Endothelial cell of umbilical vein (primary cell): Measurements from ENCODE around the gene CAMKMT. TPM values are rescaled to one million over a fixed set of nuclear protein-coding genes. Genes with fewer than 3 reads are reported as not detected.

Source experiments
- BruUV-seq: library from RNA; stranded (reverse); fragments of 400-500 nt; replicated peaks from 2 replicates; lab custom pipeline; 2021; lab: Mats Ljungman, UMichigan
- CTCF ChIA-PET: fragments of 300-600, 350-600 bp; sonication (Branson Sonifier 250); formaldehyde crosslinking; loops from one replicate; lab custom pipeline; 2021; ENCODE audit warnings: antibody characterized with exemption, inconsistent platforms; lab: Charles Lee
- POLR2A ChIA-PET: fragments of 300-600, 350-600 bp; sonication (Branson Sonifier 250); formaldehyde crosslinking; loops from one replicate; lab custom pipeline; 2021; ENCODE audit warnings: antibody characterized with exemption, inconsistent platforms; lab: Charles Lee
- DNase-seq: peaks from one replicate; pipeline ENCODE4 v3.0.0-alpha.2; 2011; ENCODE audit warnings: low read depth, low spot score
- FAIRE-seq: peaks from 2 replicates; lab custom pipeline; 2011; peaks lifted over from hg19 to GRCh38; lab: Jason Lieb, UNC
- H2AFZ ChIP-seq: 2 replicates; pipeline ENCODE4 v1.6.0; 2012; ENCODE audit warnings: low read depth, low read length, control low read depth, inconsistent platforms
- H3K27ac ChIP-seq: 2 replicates; pipeline ENCODE4 v1.5.1; 2011; ENCODE audit warnings: low read depth, mild to moderate bottlenecking, control low read depth, low read length, moderate library complexity; ENCODE audit not compliant: insufficient read depth
- H3K27me3 ChIP-seq, 2 experiments: 2 replicates each; pipeline versions ENCODE4 v1.6.0 to v1.6.1; 2011; ENCODE audit warnings: low read length in 2 of 2, mixed read lengths in 1 of 2; ENCODE audit not compliant: control insufficient read depth in 2 of 2, insufficient read depth in 2 of 2
- H3K36me3 ChIP-seq, 2 experiments: 2 replicates in 1 of 2; 3 replicates in 1 of 2; pipeline ENCODE4 v1.5.1; 2011; ENCODE audit warnings: low read length in 2 of 2, mild to moderate bottlenecking in 1 of 2, moderate library complexity in 1 of 2; ENCODE audit not compliant: control insufficient read depth in 2 of 2, insufficient read depth in 2 of 2; ENCODE audit errors: extremely low read depth in 1 of 2
- H3K4me1 ChIP-seq: 3 replicates; pipeline ENCODE4 v1.5.1; 2011; ENCODE audit warnings: mild to moderate bottlenecking, low read length; ENCODE audit not compliant: control insufficient read depth, insufficient read depth; ENCODE audit errors: extremely low read depth
- H3K4me2 ChIP-seq: 2 replicates; pipeline ENCODE4 v1.6.1; 2011; ENCODE audit warnings: low read length, control low read depth, mixed read lengths; ENCODE audit not compliant: insufficient read depth
- H3K4me3 ChIP-seq, 3 experiments: fragments of 200-600 bp in 1 of 3; sonication (generic), shearing (Covaris generic) in 1 of 3; replicated peaks in 1 of 3; 2 replicates each; pipeline ENCODE4 v1.5.1; 2011 to 2016; ENCODE audit warnings: control low read depth in 3 of 3, low read length in 3 of 3, mild to moderate bottlenecking in 2 of 3, inconsistent platforms in 1 of 3, low read depth in 1 of 3, moderate library complexity in 1 of 3; ENCODE audit not compliant: insufficient read depth in 1 of 3
- H3K79me2 ChIP-seq: 2 replicates; pipeline ENCODE4 v1.6.0; 2012; ENCODE audit warnings: low read length, inconsistent platforms; ENCODE audit not compliant: control insufficient read depth, insufficient read depth
- H3K9ac ChIP-seq: replicated peaks from 2 replicates; pipeline ENCODE3; 2011; ENCODE audit warnings: low read length, control low read depth; ENCODE audit not compliant: insufficient read depth; ENCODE audit errors: extremely low read depth
- H3K9me1 ChIP-seq: replicated peaks from 3 replicates; pipeline ENCODE4 v1.6.0; 2011; ENCODE audit warnings: mild to moderate bottlenecking, low read length; ENCODE audit not compliant: control insufficient read depth, insufficient read depth; ENCODE audit errors: extremely low read depth
- H3K9me3 ChIP-seq: replicated peaks from 2 replicates; pipeline ENCODE4 v1.5.1; 2012; ENCODE audit warnings: low read length, inconsistent platforms; ENCODE audit not compliant: control insufficient read depth, insufficient read depth
- H4K20me1 ChIP-seq: replicated peaks from 2 replicates; pipeline ENCODE3; 2011; ENCODE audit warnings: mild to moderate bottlenecking, low read length; ENCODE audit not compliant: control insufficient read depth, insufficient read depth; ENCODE audit errors: extremely low read depth
- EZH2 ChIP-seq: IDR thresholded peaks from 2 replicates; pipeline ENCODE4 v1.6.1; 2012; ENCODE audit warnings: borderline replicate concordance, low read depth, mild to moderate bottlenecking, moderate library complexity, low read length, inconsistent platforms; ENCODE audit not compliant: severe bottlenecking
- FOS ChIP-seq: IDR thresholded peaks from 2 replicates; pipeline ENCODE4 v1.6.1; 2011; ENCODE audit warnings: mild to moderate bottlenecking, low read length, moderate library complexity, borderline replicate concordance; ENCODE audit not compliant: insufficient read depth
- GATA2 ChIP-seq: IDR thresholded peaks from 2 replicates; pipeline ENCODE4 v1.7.0; 2011; ENCODE audit warnings: low read depth, mild to moderate bottlenecking, moderate library complexity, mixed read lengths, low read length; ENCODE audit not compliant: insufficient read length, insufficient read depth
- JUN ChIP-seq: IDR thresholded peaks from 2 replicates; pipeline ENCODE4 v1.6.1; 2011; ENCODE audit warnings: borderline replicate concordance, low read depth; ENCODE audit not compliant: insufficient read length, insufficient read depth
- MYC ChIP-seq: IDR thresholded peaks from one replicate; pipeline ENCODE4 v1.6.1; 2011; ENCODE audit warnings: mild to moderate bottlenecking, low read depth, low read length
- POLR2A ChIP-seq: IDR thresholded peaks from 2 replicates; pipeline ENCODE4 v1.6.1; 2012; ENCODE audit warnings: low read depth, mild to moderate bottlenecking, control low read depth, low read length
- POLR2AphosphoS5 ChIP-seq: IDR thresholded peaks from 2 replicates; pipeline ENCODE4 v1.6.1; 2012; ENCODE audit warnings: low read depth, mild to moderate bottlenecking, control low read depth, low read length, moderate library complexity; ENCODE audit not compliant: insufficient read depth
- dilution Hi-C: fragments of 300-500 bp; cut with MboI; formaldehyde crosslinking; loops from one replicate; pipeline ENCODE4 v1.15.0; 2019; ENCODE audit warnings: low sequenced_read_pairs; ENCODE audit not compliant: extremely low pct_ligation_motif_present
- intact Hi-C: fragments of 100-400 bp; cut with micrococcal nuclease; formaldehyde crosslinking; loops from one replicate; pipeline ENCODE4 v1.10.0; 2022
- polyA plus RNA-seq, 4 experiments: library from polyadenylated mRNA; depleted of rRNA in 3 of 4; stranded (reverse) in 3 of 4; unstranded in 1 of 4; fragments of >200 nt; gene quantifications; 2 replicates each; pipeline versions ENCODE4 v1.2.1 to v1.2.3, GENCODE V29; 2011 to 2012; ENCODE audit warnings: missing spikeins in 1 of 4
- total RNA-seq: library from RNA; stranded (reverse); gene quantifications from 2 replicates; pipeline ENCODE4 v1.2.3, GENCODE V29; 2021
- TF ChIP-seq, protein P1 (sequence below): IDR thresholded peaks from 2 replicates; pipeline ENCODE4 v1.6.1; 2011; ENCODE audit not compliant: insufficient read depth, insufficient read length
- TF ChIP-seq, protein P2 (sequence below), 2 donors: IDR thresholded peaks; 1 replicate in 1 of 2; 2 replicates in 1 of 2; pipeline ENCODE4 v1.5.1; 2011; ENCODE audit warnings: low read length in 2 of 2, mild to moderate bottlenecking in 2 of 2, moderate library complexity in 2 of 2, control low read depth in 1 of 2, inconsistent platforms in 1 of 2, low read depth in 1 of 2; ENCODE audit not compliant: insufficient read depth in 1 of 2; ENCODE audit errors: extremely low read depth in 1 of 2

The CAMKMT gene
- total and polyA plus RNA-seq, 2 donors (not counting 3 experiments of a cell fraction or from before 2014, with no cell fraction given): 4.1 to 10.7 TPM

GRCh38 chr2:44645937-44646336 is 284.2 kb downstream of the CAMKMT start:
- CTCF ChIA-PET: no interaction called here
- H3K9me3 ChIP-seq: no peaks in the 10 kb centered on the region
- intact Hi-C loops: no loop called here
- H4K20me1 ChIP-seq: no peaks in the 10 kb centered on the region
- DNase-seq (no peak), FAIRE-seq (peak; percentile 52)
- H3K4me3 ChIP-seq: no peak overlapping the region
- POLR2A ChIA-PET: no interaction called here
- dilution Hi-C loops: no loop called here
- H3K9ac ChIP-seq: no peak overlapping the region
- H3K9me1 ChIP-seq: no peaks in the 10 kb centered on the region
- H3K36me3 ChIP-seq: no peaks in the 10 kb centered on the region
- H3K27ac ChIP-seq: no peak overlapping the region
- H3K79me2 ChIP-seq: no peaks in the 10 kb centered on the region
- no peak for TF ChIP-seq JUN
- no peak for TF ChIP-seq MYC
- no peak for TF ChIP-seq POLR2AphosphoS5
- no peak for TF ChIP-seq POLR2A
- TF ChIP-seq EZH2: no peak
- TF ChIP-seq GATA2: no peak
- no peak for TF ChIP-seq FOS
- TF ChIP-seq, protein P1, sequence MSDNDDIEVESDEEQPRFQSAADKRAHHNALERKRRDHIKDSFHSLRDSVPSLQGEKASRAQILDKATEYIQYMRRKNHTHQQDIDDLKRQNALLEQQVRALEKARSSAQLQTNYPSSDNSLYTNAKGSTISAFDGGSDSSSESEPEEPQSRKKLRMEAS: no peak
- TF ChIP-seq, protein P2, sequence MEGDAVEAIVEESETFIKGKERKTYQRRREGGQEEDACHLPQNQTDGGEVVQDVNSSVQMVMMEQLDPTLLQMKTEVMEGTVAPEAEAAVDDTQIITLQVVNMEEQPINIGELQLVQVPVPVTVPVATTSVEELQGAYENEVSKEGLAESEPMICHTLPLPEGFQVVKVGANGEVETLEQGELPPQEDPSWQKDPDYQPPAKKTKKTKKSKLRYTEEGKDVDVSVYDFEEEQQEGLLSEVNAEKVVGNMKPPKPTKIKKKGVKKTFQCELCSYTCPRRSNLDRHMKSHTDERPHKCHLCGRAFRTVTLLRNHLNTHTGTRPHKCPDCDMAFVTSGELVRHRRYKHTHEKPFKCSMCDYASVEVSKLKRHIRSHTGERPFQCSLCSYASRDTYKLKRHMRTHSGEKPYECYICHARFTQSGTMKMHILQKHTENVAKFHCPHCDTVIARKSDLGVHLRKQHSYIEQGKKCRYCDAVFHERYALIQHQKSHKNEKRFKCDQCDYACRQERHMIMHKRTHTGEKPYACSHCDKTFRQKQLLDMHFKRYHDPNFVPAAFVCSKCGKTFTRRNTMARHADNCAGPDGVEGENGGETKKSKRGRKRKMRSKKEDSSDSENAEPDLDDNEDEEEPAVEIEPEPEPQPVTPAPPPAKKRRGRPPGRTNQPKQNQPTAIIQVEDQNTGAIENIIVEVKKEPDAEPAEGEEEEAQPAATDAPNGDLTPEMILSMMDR (IDR thresholded peaks at IDR 0.05; ENCODE audit: extremely low read depth in 1 of 2, insufficient read depth in 1 of 2, low read depth in 1 of 2, low read length in 2 of 2): no peak
- no peaks in the 10 kb centered on the region for H3K27me3 ChIP-seq
- no peak overlapping the region for H3K4me2 ChIP-seq
- H2AFZ ChIP-seq: no peak overlapping the region
- BruUV-seq: no TSS peak
- no peaks in the 10 kb centered on the region for H3K4me1 ChIP-seq
